ENCODE data around the gene UNCX. TPM values are rescaled to one million over a fixed set of nuclear protein-coding genes. Genes with fewer than 3 reads are reported as not detected.

UNCX gene
- total RNA-seq, 1 experiment from 2014 or later = not detected

- no TSS peak for BruUV-seq (replicated peaks)
- Histone ChIP-seq H3K4me1 (ENCODE audit: control insufficient read depth in 1 of 2, insufficient read depth in 2 of 2, low read length in 2 of 2) (no peaks in the 10 kb centered on the region), H3K9me3 (ENCODE audit: control insufficient read depth in 1 of 2, insufficient read depth in 1 of 2, low read depth in 1 of 2, low read length in 2 of 2) (no peaks in the 10 kb centered on the region), H3K27me3 (ENCODE audit: insufficient read depth, low read length) (no peaks in the 10 kb centered on the region), H4K20me1 (ENCODE audit: insufficient read depth) (no peaks in the 10 kb centered on the region), H3K9me2 (ENCODE audit: insufficient read depth) (no peaks in the 10 kb centered on the region), H3K36me3 (ENCODE audit: control insufficient read depth in 1 of 2, insufficient read depth in 2 of 2, low read length in 2 of 2) (no peaks in the 10 kb centered on the region), H3K27ac (ENCODE audit: low read depth, low read length) (no peak overlapping the region), H3K79me2 (ENCODE audit: insufficient read depth, low read length) (no peaks in the 10 kb centered on the region), H3K4me3 (replicated peaks in 1 of 2; ENCODE audit: low read depth in 1 of 2, low read length in 2 of 2) (no peak overlapping the region), H2AFZ (ENCODE audit: low read depth, low read length, poor library complexity, severe bottlenecking) (no peak overlapping the region), H3K9ac (ENCODE audit: low read length) (no peak overlapping the region), H3K4me2 (ENCODE audit: low read length) (no peak overlapping the region)
- intact Hi-C loops (cut with micrococcal nuclease) = no loop called here
- no peak for ATAC-seq
- POLR2A ChIA-PET = interaction anchor here (0.6 kb wide), 1 partner anchor 8 kb away, joined by 3 read pairs; no protein-coding TSS in a partner anchor
- DNase-seq (ENCODE audit: low read depth, low spot score) = no peak
- CTCF ChIA-PET = no interaction called here
- TF ChIP-seq FOSL1 (IDR thresholded peaks at IDR 0.05; ENCODE audit: low read depth) (no peak), SIN3A (IDR thresholded peaks at IDR 0.05; ENCODE audit: low read depth) (no peak), SP1 (IDR thresholded peaks at IDR 0.05; ENCODE audit: low read depth) (no peak), JUND (IDR thresholded peaks at IDR 0.05) (no peak), CBX3 (IDR thresholded peaks at IDR 0.05; ENCODE audit: low read depth) (no peak), POLR2AphosphoS5 (IDR thresholded peaks at IDR 0.05; ENCODE audit: low read depth, low read length) (no peak), SRF (IDR thresholded peaks at IDR 0.05; ENCODE audit: low read depth) (no peak), ZNF274 (IDR thresholded peaks at IDR 0.05; ENCODE audit: low read depth, low read length) (no peak), CEBPB (IDR thresholded peaks at IDR 0.05; ENCODE audit: low read depth) (no peak), REST (IDR thresholded peaks at IDR 0.05; ENCODE audit: low read depth) (no peak), POLR2A (IDR thresholded peaks at IDR 0.05; ENCODE audit: borderline replicate concordance, extremely low read depth, insufficient read depth, insufficient read length) (no peak), RAD21 (IDR thresholded peaks at IDR 0.05; ENCODE audit: low read depth) (no peak), ATF3 (IDR thresholded peaks at IDR 0.05) (no peak), EZH2 (IDR thresholded peaks at IDR 0.05) (no peak)
- TF ChIP-seq, protein P1, sequence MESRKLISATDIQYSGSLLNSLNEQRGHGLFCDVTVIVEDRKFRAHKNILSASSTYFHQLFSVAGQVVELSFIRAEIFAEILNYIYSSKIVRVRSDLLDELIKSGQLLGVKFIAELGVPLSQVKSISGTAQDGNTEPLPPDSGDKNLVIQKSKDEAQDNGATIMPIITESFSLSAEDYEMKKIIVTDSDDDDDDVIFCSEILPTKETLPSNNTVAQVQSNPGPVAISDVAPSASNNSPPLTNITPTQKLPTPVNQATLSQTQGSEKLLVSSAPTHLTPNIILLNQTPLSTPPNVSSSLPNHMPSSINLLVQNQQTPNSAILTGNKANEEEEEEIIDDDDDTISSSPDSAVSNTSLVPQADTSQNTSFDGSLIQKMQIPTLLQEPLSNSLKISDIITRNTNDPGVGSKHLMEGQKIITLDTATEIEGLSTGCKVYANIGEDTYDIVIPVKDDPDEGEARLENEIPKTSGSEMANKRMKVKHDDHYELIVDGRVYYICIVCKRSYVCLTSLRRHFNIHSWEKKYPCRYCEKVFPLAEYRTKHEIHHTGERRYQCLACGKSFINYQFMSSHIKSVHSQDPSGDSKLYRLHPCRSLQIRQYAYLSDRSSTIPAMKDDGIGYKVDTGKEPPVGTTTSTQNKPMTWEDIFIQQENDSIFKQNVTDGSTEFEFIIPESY (IDR thresholded peaks at IDR 0.05; ENCODE audit: extremely low read depth, insufficient replicate concordance, low read length) = no peak
- TF ChIP-seq, protein P2, sequence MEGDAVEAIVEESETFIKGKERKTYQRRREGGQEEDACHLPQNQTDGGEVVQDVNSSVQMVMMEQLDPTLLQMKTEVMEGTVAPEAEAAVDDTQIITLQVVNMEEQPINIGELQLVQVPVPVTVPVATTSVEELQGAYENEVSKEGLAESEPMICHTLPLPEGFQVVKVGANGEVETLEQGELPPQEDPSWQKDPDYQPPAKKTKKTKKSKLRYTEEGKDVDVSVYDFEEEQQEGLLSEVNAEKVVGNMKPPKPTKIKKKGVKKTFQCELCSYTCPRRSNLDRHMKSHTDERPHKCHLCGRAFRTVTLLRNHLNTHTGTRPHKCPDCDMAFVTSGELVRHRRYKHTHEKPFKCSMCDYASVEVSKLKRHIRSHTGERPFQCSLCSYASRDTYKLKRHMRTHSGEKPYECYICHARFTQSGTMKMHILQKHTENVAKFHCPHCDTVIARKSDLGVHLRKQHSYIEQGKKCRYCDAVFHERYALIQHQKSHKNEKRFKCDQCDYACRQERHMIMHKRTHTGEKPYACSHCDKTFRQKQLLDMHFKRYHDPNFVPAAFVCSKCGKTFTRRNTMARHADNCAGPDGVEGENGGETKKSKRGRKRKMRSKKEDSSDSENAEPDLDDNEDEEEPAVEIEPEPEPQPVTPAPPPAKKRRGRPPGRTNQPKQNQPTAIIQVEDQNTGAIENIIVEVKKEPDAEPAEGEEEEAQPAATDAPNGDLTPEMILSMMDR (IDR thresholded peaks at IDR 0.05 in 2 of 3, conservative IDR thresholded peaks at IDR 0.05 in 1 of 3; ENCODE audit: borderline replicate concordance in 1 of 3, insufficient read depth in 1 of 3, low read depth in 2 of 3, low read length in 2 of 3) = no peak
- RAD21 ChIA-PET (ENCODE audit: low non-redundant PET in 1 of 2, low total read pairs in 2 of 2, uncharacterized antibody in 2 of 2, unreplicated experiment in 2 of 2) = no interaction called here
These were observed 4.7 kb upstream of the UNCX start for GRCh38 chr7:1227814-1228544.

Measured in HCT116 (cell line).